PC-9 (cell line): ENCODE measurements around the gene GLT8D1. TPM values are rescaled to one million over a fixed set of nuclear protein-coding genes. Genes with fewer than 3 reads are reported as not detected.

ENCODE experiments used
- BruUV-seq: library from RNA; stranded (reverse); fragments of 400-500 nt; replicated peaks from 2 replicates; lab custom pipeline; 2021; lab: Mats Ljungman, UMichigan
- CTCF ChIA-PET: fragments of 300-600 bp; sonication (Branson Sonifier 250); formaldehyde crosslinking; loops from one replicate; lab custom pipeline; 2022; ENCODE audit warnings: antibody characterized with exemption; lab: Charles Lee
- POLR2A ChIA-PET: fragments of 300-600 bp; sonication (Branson Sonifier 250); formaldehyde crosslinking; loops from one replicate; lab custom pipeline; 2022; ENCODE audit warnings: antibody characterized with exemption; ENCODE audit not compliant: unreplicated experiment; lab: Charles Lee
- DNase-seq, 2 experiments: peaks; one replicate each; pipeline versions ENCODE4 v3.0.0 to v3.0.0-alpha.2; 2015 to 2022; ENCODE audit warnings: mixed read lengths in 1 of 2
- H2AFZ ChIP-seq: fragments of 200-600 bp; sonication (generic); 2 replicates; pipeline ENCODE4 v1.8.1; 2017; ENCODE audit warnings: antibody characterized with exemption
- H3F3A ChIP-seq: fragments of 200-600 bp; sonication (generic); 2 replicates; pipeline ENCODE4 v1.8.1; 2017; ENCODE audit warnings: antibody characterized with exemption, mild to moderate bottlenecking, low read depth; ENCODE audit not compliant: insufficient read depth
- H3K27ac ChIP-seq: fragments of 200-600 bp; sonication (generic); 2 replicates; pipeline ENCODE4 v1.6.1; 2016; ENCODE audit warnings: mixed run types
- H3K27me3 ChIP-seq: fragments of 200-600 bp; sonication (generic); 2 replicates; pipeline ENCODE4 v1.6.1; 2016; ENCODE audit warnings: low read depth, mixed run types; ENCODE audit not compliant: insufficient read depth
- H3K36me3 ChIP-seq: fragments of 200-600 bp; sonication (generic); 2 replicates; pipeline ENCODE4 v1.6.1; 2016; ENCODE audit warnings: low read depth, mixed run types
- H3K4me1 ChIP-seq: fragments of 200-600 bp; sonication (generic); replicated peaks from 2 replicates; pipeline ENCODE4 v1.6.1; 2016; ENCODE audit warnings: mixed run types; ENCODE audit not compliant: insufficient read depth
- H3K4me2 ChIP-seq: fragments of 200-600 bp; sonication (generic); 2 replicates; pipeline ENCODE4 v1.6.1; 2017; ENCODE audit warnings: mixed run types
- H3K4me3 ChIP-seq: fragments of 200-600 bp; sonication (generic); 2 replicates; pipeline ENCODE4 v1.6.1; 2016; ENCODE audit warnings: mixed run types
- H3K79me2 ChIP-seq: fragments of 200-600 bp; sonication (generic); 2 replicates; pipeline ENCODE4 v1.6.1; 2017; ENCODE audit warnings: low read depth, mixed run types
- H3K9me2 ChIP-seq: fragments of 200-600 bp; sonication (generic); 2 replicates; pipeline ENCODE4 v1.8.1; 2017; ENCODE audit warnings: mild to moderate bottlenecking; ENCODE audit not compliant: insufficient read depth
- H3K9me3 ChIP-seq: fragments of 200-600 bp; sonication (generic); 2 replicates; pipeline ENCODE4 v1.8.1; 2016; ENCODE audit warnings: low read depth; ENCODE audit not compliant: insufficient read depth
- H4K20me1 ChIP-seq: fragments of 200-600 bp; sonication (generic); 2 replicates; pipeline ENCODE4 v1.8.1; 2017; ENCODE audit not compliant: insufficient read depth
- CTCF ChIP-seq: fragments of 200-600 bp; sonication (generic); conservative IDR thresholded peaks from 2 replicates; pipeline ENCODE4 v1.6.1; 2017; ENCODE audit warnings: mixed run types, antibody characterized with exemption, mild to moderate bottlenecking, moderate library complexity
- EZH2 ChIP-seq: fragments of 200-600 bp; sonication (generic); IDR thresholded peaks from 2 replicates; pipeline ENCODE4 v1.8.0; 2017; ENCODE audit warnings: antibody characterized with exemption, low read depth
- intact Hi-C: fragments of 100-400 bp; cut with micrococcal nuclease; formaldehyde crosslinking; loops from one replicate; pipeline ENCODE4 v1.10.0; 2022; ENCODE audit not compliant: unreplicated experiment
- total RNA-seq: library from RNA; stranded (reverse); gene quantifications from 2 replicates; pipeline ENCODE4 v1.2.3, GENCODE V29; 2021

Gene GLT8D1
- total RNA-seq, 1 experiment from 2014 or later: 48.6 TPM

- Histone ChIP-seq H2AFZ (no peak overlapping the region), H3K4me2 (no peak overlapping the region), H3K4me3 (no peak overlapping the region), H3K27ac (no peak overlapping the region), H3F3A (no peaks in the 10 kb centered on the region), H3K4me1 (no peaks in the 10 kb centered on the region), H3K79me2 (no peaks in the 10 kb centered on the region), H3K36me3 (peaks cover 12% of the 10 kb centered on the region), H3K9me3 (no peaks in the 10 kb centered on the region), H4K20me1 (no peaks in the 10 kb centered on the region), H3K27me3 (no peaks in the 10 kb centered on the region), H3K9me2 (no peaks in the 10 kb centered on the region)
- no peak for DNase-seq
- CTCF ChIA-PET: no interaction called here
- POLR2A ChIA-PET: no interaction called here
- intact Hi-C loops: loop anchor here (5.0 kb wide), 1 partner anchor 193 kb away; no protein-coding TSS in a partner anchor
- BruUV-seq: no TSS peak
- TF ChIP-seq EZH2 (no peak), CTCF (no peak)
Measured at GRCh38 chr3:52739730-52740129, 34.1 kb upstream of the GLT8D1 start.

GRCh38 chr3:52733256-52733891 is 27.8 kb upstream of the GLT8D1 start:
- no TSS peak for BruUV-seq
- DNase-seq: no peak
- no peaks in the 10 kb centered on the region for H3K27me3 ChIP-seq

GRCh38 chr3:52731590-52731989 is 26.0 kb upstream of the GLT8D1 start:
- Histone ChIP-seq H3K4me3 (no peak overlapping the region), H3K79me2 (no peaks in the 10 kb centered on the region), H2AFZ (no peak overlapping the region), H3K4me2 (no peak overlapping the region), H3F3A (no peaks in the 10 kb centered on the region), H4K20me1 (no peaks in the 10 kb centered on the region), H3K9me3 (peaks cover 21% of the 10 kb centered on the region), H3K27ac (no peak overlapping the region), H3K9me2 (no peaks in the 10 kb centered on the region), H3K36me3 (peaks cover 39% of the 10 kb centered on the region), H3K27me3 (no peaks in the 10 kb centered on the region), H3K4me1 (no peaks in the 10 kb centered on the region)
- BruUV-seq: no TSS peak
- intact Hi-C loops: no loop called here
- CTCF ChIA-PET: no interaction called here
- DNase-seq: no peak
- POLR2A ChIA-PET: no interaction called here
- TF ChIP-seq CTCF: no peak
- TF ChIP-seq EZH2: no peak

More at GRCh38 chr3:52733256-52733891, 27.8 kb upstream of the GLT8D1 start:
- TF ChIP-seq EZH2 (no peak), CTCF (no peak)
- Histone ChIP-seq H3K9me3 (peaks cover 10% of the 10 kb centered on the region), H3F3A (no peaks in the 10 kb centered on the region), H3K4me3 (no peak overlapping the region), H4K20me1 (no peaks in the 10 kb centered on the region), H3K9me2 (no peaks in the 10 kb centered on the region), H3K4me1 (no peaks in the 10 kb centered on the region), H3K27ac (no peak overlapping the region), H3K36me3 (peaks cover 30% of the 10 kb centered on the region), H3K79me2 (no peaks in the 10 kb centered on the region), H3K4me2 (no peak overlapping the region), H2AFZ (no peak overlapping the region)
- POLR2A ChIA-PET: no interaction called here
- CTCF ChIA-PET: no interaction called here
- intact Hi-C loops: no loop called here
